Fibroblast of skin of right biceps (primary cell): ENCODE measurements around the gene HS1BP3.

Source experiments
- DNase-seq: peaks from one replicate; pipeline ENCODE4 v3.0.0-alpha.2; 2013

Gene HS1BP3

GRCh38 chr2:20580690-20581437, 70.0 kb downstream of the HS1BP3 start:
- peak; percentile 24 for DNase-seq

- no peak for DNase-seq
These were observed 71.0 kb downstream of the HS1BP3 start for GRCh38 chr2:20579866-20580265.

- DNase-seq, result peak; percentile 99
These were observed 71.7 kb downstream of the HS1BP3 start for GRCh38 chr2:20578895-20579825.

GRCh38 chr2:20578266-20578894, 72.5 kb downstream of the HS1BP3 start:
- no peak for DNase-seq

GRCh38 chr2:20577495-20578235, 73.2 kb downstream of the HS1BP3 start:
- peak; percentile 62 for DNase-seq

- DNase-seq, result no peak
These were observed 74.2 kb downstream of the HS1BP3 start for GRCh38 chr2:20576598-20577115.

- no peak for DNase-seq
These were observed 74.8 kb downstream of the HS1BP3 start for GRCh38 chr2:20575935-20576597.

GRCh38 chr2:20575414-20575813, 75.5 kb downstream of the HS1BP3 start:
- DNase-seq, result no peak

GRCh38 chr2:20574930-20575329, 76.0 kb downstream of the HS1BP3 start:
- no peak for DNase-seq

- no peak for DNase-seq
These were observed 76.4 kb downstream of the HS1BP3 start for GRCh38 chr2:20574423-20574911.

- peak; percentile 84 for DNase-seq
These were observed 77.1 kb downstream of the HS1BP3 start for GRCh38 chr2:20573620-20574422.

- no peak for DNase-seq
These were observed 78.7 kb downstream of the HS1BP3 start for GRCh38 chr2:20572221-20572620.

GRCh38 chr2:20571644-20572215, 79.2 kb downstream of the HS1BP3 start:
- DNase-seq, result no peak

GRCh38 chr2:20571231-20571630, 79.7 kb downstream of the HS1BP3 start:
- DNase-seq, result no peak

GRCh38 chr2:20570249-20570648, 80.6 kb downstream of the HS1BP3 start:
- no peak for DNase-seq

- DNase-seq, result no peak
These were observed 81.3 kb downstream of the HS1BP3 start for GRCh38 chr2:20569464-20570223.

GRCh38 chr2:20568501-20569463, 82.1 kb downstream of the HS1BP3 start:
- peak; percentile 25 for DNase-seq

GRCh38 chr2:20567926-20568179, 83.0 kb downstream of the HS1BP3 start:
- DNase-seq, result no peak
